Smooth muscle cell (in vitro differentiated cells): ENCODE data around the gene LDHA. TPM values are rescaled to one million over a fixed set of nuclear protein-coding genes. Genes with fewer than 3 reads are reported as not detected.

Source experiments
- DNase-seq: peaks from one replicate; lab custom pipeline; 2025; ENCODE audit not compliant: unreplicated experiment; lab: John Stamatoyannopoulos, UW
- H2AFZ ChIP-seq: fragments of 200-600 bp; sonication (generic); 2 replicates; pipeline ENCODE4 v1.6.0; 2016; ENCODE audit warnings: antibody characterized with exemption, low read depth, mild to moderate bottlenecking
- H3F3A ChIP-seq: fragments of 200-600 bp; sonication (generic); 2 replicates; pipeline ENCODE4 v1.6.0; 2017; ENCODE audit warnings: antibody characterized with exemption, low read depth
- H3K27ac ChIP-seq: fragments of 200-600 bp; sonication (generic); 2 replicates; pipeline ENCODE4 v1.5.1; 2016; ENCODE audit warnings: low read depth, mild to moderate bottlenecking
- H3K27me3 ChIP-seq: fragments of 200-600 bp; sonication (generic); 2 replicates; pipeline ENCODE4 v1.6.1; 2016; ENCODE audit warnings: low read depth, mild to moderate bottlenecking
- H3K36me3 ChIP-seq: fragments of 200-600 bp; sonication (generic); 2 replicates; pipeline ENCODE4 v1.5.1; 2016; ENCODE audit warnings: low read depth
- H3K4me1 ChIP-seq: fragments of 200-600 bp; sonication (generic); 2 replicates; pipeline ENCODE4 v1.5.1; 2016; ENCODE audit warnings: low read depth
- H3K4me2 ChIP-seq: fragments of 200-600 bp; sonication (generic); 2 replicates; pipeline ENCODE4 v1.6.0; 2016; ENCODE audit warnings: mild to moderate bottlenecking
- H3K4me3 ChIP-seq: fragments of 200-600 bp; sonication (generic); 2 replicates; pipeline ENCODE4 v1.5.1; 2016; ENCODE audit warnings: mild to moderate bottlenecking
- H3K79me2 ChIP-seq: fragments of 200-600 bp; sonication (generic); 2 replicates; pipeline ENCODE4 v1.6.0; 2016; ENCODE audit warnings: low read depth, mild to moderate bottlenecking
- H3K9ac ChIP-seq: fragments of 200-600 bp; sonication (generic); 2 replicates; pipeline ENCODE4 v1.6.0; 2016; ENCODE audit warnings: low read depth
- H3K9me3 ChIP-seq: fragments of 200-600 bp; sonication (generic); replicated peaks from 2 replicates; pipeline ENCODE4 v1.5.1; 2016; ENCODE audit warnings: low read depth
- H4K20me1 ChIP-seq: fragments of 200-600 bp; sonication (generic); 2 replicates; pipeline ENCODE4 v1.6.0; 2016; ENCODE audit warnings: low read depth
- CTCF ChIP-seq: fragments of 200-600 bp; sonication (generic); IDR thresholded peaks from 2 replicates; pipeline ENCODE4 v1.5.1; 2017; ENCODE audit warnings: borderline replicate concordance, mild to moderate bottlenecking, antibody characterized with exemption; ENCODE audit not compliant: insufficient read depth, poor library complexity, severe bottlenecking
- WGBS: methylation state at CpG from one replicate; pipeline ENCODE4 v1.1.7; 2016; ENCODE audit warnings: low lambda C conversion rate; 5-methylcytosine and 5-hydroxymethylcytosine counted together
- polyA plus RNA-seq: library from polyadenylated mRNA; unstranded; fragments of >200 nt; fragmentation: Nextera tagmentation; extraction: Ambion mirVana; gene quantifications from 2 replicates; pipeline ENCODE4 v1.2.1, GENCODE V29; 2016
- total RNA-seq: library from RNA; depleted of rRNA; stranded (reverse); fragments of >200 nt; gene quantifications from 2 replicates; pipeline ENCODE4 v1.2.3, GENCODE V29; 2014

LDHA gene
- total and polyA plus RNA-seq, 2 experiments from 2014 or later = 1,106 to 2,158 TPM

- 96% methylated on average over 9 of the region's 9 CpGs for WGBS
Measured at GRCh38 chr11:18408558-18409291, 14.4 kb downstream of the LDHA start.

GRCh38 chr11:18416459-18416858 is 22.1 kb downstream of the LDHA start:
- H3K27ac ChIP-seq = no peak overlapping the region

More at GRCh38 chr11:18408558-18409291, 14.4 kb downstream of the LDHA start:
- Histone ChIP-seq H4K20me1 (peaks cover 48% of the 10 kb centered on the region), H3K27ac (peak overlapping the region; percentile 63), H3K4me3 (no peak overlapping the region), H3K9ac (no peak overlapping the region), H3K79me2 (no peaks in the 10 kb centered on the region), H3K27me3 (no peaks in the 10 kb centered on the region), H2AFZ (no peak overlapping the region), H3K36me3 (peaks cover 37% of the 10 kb centered on the region), H3K9me3 (no peaks in the 10 kb centered on the region), H3F3A (peaks cover 53% of the 10 kb centered on the region), H3K4me2 (no peak overlapping the region), H3K4me1 (no peaks in the 10 kb centered on the region)
- TF ChIP-seq CTCF = no peak
- DNase-seq = no peak

GRCh38 chr11:18419040-18419439 is 24.7 kb downstream of the LDHA start:
- TF ChIP-seq CTCF = no peak
- Histone ChIP-seq H3K4me2 (no peak overlapping the region), H3K9me3 (no peaks in the 10 kb centered on the region), H4K20me1 (no peaks in the 10 kb centered on the region), H2AFZ (no peak overlapping the region), H3K79me2 (no peaks in the 10 kb centered on the region), H3K36me3 (no peaks in the 10 kb centered on the region), H3F3A (no peaks in the 10 kb centered on the region), H3K27me3 (no peaks in the 10 kb centered on the region), H3K9ac (no peak overlapping the region), H3K27ac (no peak overlapping the region), H3K4me3 (no peak overlapping the region), H3K4me1 (no peaks in the 10 kb centered on the region)
- DNase-seq = no peak
- whole genome bisulfite sequencing = 93% methylated on average over 2 of the region's 2 CpGs

More at GRCh38 chr11:18416459-18416858, 22.1 kb downstream of the LDHA start:
- Histone ChIP-seq H3K27me3 (no peaks in the 10 kb centered on the region), H3K9ac (no peak overlapping the region), H2AFZ (no peak overlapping the region), H3K4me1 (no peaks in the 10 kb centered on the region), H3F3A (no peaks in the 10 kb centered on the region), H3K4me2 (no peak overlapping the region), H3K79me2 (no peaks in the 10 kb centered on the region), H3K36me3 (no peaks in the 10 kb centered on the region), H3K4me3 (no peak overlapping the region), H4K20me1 (no peaks in the 10 kb centered on the region), H3K9me3 (no peaks in the 10 kb centered on the region)
- DNase-seq = no peak
- 88% methylated on average over 2 of the region's 3 CpGs for WGBS
- no peak for TF ChIP-seq CTCF

- no peaks in the 10 kb centered on the region for H3K79me2 ChIP-seq
- no peaks in the 10 kb centered on the region for H3K36me3 ChIP-seq
- no peak for DNase-seq
- WGBS = 92% methylated on average over 2 of the region's 2 CpGs
- H3K9me3 ChIP-seq = no peaks in the 10 kb centered on the region
- H3K9ac ChIP-seq = no peak overlapping the region
- H3F3A ChIP-seq = no peaks in the 10 kb centered on the region
- no peaks in the 10 kb centered on the region for H3K27me3 ChIP-seq
- no peak overlapping the region for H3K4me3 ChIP-seq
- H4K20me1 ChIP-seq = no peaks in the 10 kb centered on the region
- H3K27ac ChIP-seq = no peak overlapping the region
- H2AFZ ChIP-seq = no peak overlapping the region
- TF ChIP-seq CTCF = no peak
- H3K4me2 ChIP-seq = no peak overlapping the region
- H3K4me1 ChIP-seq = no peaks in the 10 kb centered on the region
Measured at GRCh38 chr11:18420067-18420466, 25.7 kb downstream of the LDHA start.
